NOMO-1 treated with DMSO at 0.1 percent for 48 hours (cell line): ENCODE measurements around the gene APAF1.

ENCODE experiments used
- DNase-seq: peaks from one replicate; lab custom pipeline; 2025; ENCODE audit not compliant: unreplicated experiment; lab: John Stamatoyannopoulos, UW

Gene APAF1

GRCh38 chr12:98721204-98721702 is 76.2 kb downstream of the APAF1 start:
- no peak for DNase-seq

- no peak for DNase-seq
Measured at GRCh38 chr12:98724384-98725155, 79.5 kb downstream of the APAF1 start.

DNA sequence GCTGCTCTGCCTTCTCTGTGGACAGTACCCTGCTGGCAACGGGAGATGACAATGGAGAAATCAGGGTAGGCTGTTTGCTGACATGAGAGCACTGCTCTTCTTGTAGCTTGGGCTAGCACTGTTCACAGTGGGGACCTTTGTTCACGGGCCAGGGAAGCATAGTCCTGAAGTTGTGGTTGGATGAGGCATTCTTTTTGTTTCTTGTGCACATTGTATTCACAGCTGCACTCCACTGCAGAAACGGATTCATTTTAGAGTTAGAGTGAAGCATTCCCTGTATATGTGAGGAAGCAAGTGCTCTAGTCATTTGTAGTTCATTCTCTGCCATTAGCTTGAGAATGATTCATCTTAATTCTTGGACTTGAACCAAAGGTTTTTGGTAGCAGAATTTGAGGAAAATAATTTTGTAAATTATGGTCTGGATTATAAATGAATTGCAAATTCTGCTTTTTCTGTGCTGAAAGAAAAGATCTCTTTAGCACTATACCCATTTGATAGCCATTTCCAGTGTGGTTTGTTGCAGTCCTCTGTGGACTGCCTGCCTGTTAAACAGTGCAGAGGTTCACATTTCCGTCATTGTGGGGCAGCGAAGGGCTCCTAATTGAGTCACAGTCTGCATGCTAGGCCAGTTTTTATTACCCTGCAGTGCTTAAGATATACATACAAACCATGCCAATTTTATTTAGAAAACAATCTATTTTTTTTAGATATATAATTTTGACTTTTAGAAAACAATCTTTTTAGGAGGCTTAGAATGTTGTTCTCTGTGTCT is 80.6 kb downstream of the APAF1 start:
- peak; percentile 34 for DNase-seq

DNA sequence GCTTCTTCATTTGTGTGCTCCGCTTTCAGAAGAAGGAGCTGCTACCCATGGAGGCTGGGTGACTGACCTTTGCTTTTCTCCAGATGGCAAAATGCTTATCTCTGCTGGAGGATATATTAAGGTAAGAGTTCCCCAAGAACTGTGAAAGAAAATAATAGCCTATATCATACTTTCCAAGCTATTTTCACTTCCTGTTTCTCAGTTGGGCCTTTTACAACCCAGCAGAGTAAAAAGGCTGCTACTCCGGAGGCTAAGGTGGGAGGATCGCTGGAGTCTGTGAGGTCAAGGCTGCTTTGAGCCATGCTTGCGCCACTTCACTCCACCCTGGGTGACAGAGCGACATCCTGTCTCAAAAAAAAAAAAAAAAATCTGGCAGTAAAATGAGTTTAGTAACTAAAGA is 82.1 kb downstream of the APAF1 start:
- DNase-seq = peak; percentile 71

- DNase-seq = no peak
Measured at GRCh38 chr12:98730412-98730811, 85.3 kb downstream of the APAF1 start.

- no peak for DNase-seq
Measured at GRCh38 chr12:98733667-98734350, 88.7 kb downstream of the APAF1 start.

GRCh38 chr12:98735821-98736220 is 90.7 kb downstream of the APAF1 start:
- no peak for DNase-seq

DNA sequence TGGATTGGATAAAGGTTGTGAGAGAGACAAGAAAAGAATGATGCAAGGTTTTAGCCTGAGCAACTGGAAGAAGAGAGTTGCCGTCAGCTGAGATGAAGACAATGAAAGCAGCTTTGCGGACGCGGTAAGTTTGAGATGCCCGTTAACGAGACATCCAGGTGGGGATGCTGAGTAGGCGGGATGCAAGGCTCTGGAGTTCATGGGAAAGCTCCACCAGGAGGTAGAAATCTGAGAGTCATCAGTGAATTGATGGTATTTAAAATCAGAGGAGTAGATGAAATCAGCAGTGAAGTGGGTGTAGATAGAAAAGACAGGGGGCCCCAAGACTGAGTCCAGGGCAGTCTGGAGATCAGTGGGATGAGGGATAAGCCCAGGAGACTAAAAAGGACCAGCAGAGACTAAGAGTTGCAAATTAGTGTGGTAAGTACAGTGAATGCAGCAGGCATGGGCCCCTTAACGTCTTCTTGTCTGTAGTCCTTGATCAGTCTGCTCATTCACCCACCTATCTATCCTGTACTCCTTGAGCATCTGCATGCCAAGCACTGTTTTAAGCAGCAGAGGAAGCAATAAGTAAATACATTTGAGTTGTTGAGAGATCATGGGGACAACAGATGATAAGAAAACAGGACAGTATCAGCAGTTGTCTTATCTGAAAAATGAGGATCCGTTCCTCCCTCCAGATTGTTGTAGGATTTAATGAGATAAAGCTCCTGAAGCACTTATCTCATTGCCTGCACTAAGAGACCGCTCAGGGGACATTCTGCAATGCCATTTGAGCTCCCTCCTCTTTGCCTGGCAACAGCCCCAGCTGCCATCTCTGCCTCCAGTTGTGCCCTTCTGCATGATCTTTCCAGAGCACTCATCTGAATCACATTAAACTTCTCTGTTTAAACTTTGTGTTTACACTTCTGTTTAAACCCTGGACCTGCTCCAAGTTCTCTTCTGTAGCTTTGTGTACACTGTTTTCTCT is 91.5 kb downstream of the APAF1 start:
- DNase-seq = no peak

DNA sequence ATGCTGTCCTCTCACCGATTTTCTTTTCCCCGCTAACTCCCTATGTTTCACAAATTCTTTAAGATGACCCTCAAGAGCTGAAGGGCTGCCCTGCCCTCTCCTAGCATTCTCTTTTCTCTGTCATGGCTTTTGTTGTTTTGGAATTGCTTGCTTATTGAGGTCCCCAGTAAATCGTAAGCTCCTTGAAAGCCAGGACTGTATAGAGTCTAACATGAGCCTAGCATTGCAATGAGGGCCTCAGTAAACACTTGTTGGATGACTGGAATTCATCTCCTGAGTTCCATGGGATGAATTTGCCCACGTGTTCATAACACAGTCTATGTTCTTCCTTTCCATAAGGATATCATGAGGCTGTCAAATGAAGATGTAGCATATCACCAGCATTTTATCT is 92.2 kb downstream of the APAF1 start:
- DNase-seq = no peak

- no peak for DNase-seq
Measured at GRCh38 chr12:98738002-98738401, 92.9 kb downstream of the APAF1 start.

DNA sequence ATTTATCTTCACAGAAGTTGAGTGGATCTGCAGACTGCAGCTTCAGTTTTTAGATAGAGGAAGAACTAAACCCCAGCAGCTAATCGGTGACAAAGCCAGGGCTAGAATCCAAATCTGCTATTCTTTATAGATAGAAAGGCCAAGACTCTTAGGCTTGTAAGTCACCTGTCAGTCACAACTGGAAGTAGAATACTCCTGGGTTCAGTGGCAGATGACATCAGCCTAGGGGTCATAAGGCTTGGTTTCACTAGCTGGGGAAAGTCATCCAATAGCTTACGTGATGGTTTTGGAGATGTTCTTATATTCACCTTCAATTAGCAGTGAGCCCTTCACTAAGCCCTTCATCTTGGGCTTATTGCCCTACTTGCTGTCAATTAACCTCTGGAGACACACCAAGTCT is 93.4 kb downstream of the APAF1 start:
- DNase-seq = no peak

DNA sequence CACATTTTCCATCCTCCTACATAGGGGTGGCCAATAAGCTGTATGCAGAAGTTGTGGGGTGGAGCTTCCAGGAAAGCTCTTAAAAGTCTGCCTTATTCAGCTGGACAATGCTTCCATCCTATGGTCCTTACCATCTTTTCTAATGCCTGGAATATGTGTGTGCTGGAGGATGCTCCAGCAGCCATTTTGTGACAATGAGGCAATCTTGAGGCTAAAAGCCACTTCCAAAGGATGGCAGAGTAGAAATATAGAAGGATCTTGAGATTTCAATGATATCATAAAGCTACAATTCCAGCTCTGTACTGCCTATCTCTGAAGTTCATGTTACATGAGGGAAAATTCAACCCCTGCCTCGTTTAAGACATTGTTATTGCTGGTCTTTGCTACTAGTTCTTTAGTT is 95.7 kb downstream of the APAF1 start:
- no peak for DNase-seq

GRCh38 chr12:98741196-98741555 is 96.1 kb downstream of the APAF1 start:
- no peak for DNase-seq

GRCh38 chr12:98741556-98742265 is 96.6 kb downstream of the APAF1 start:
- no peak for DNase-seq

DNA sequence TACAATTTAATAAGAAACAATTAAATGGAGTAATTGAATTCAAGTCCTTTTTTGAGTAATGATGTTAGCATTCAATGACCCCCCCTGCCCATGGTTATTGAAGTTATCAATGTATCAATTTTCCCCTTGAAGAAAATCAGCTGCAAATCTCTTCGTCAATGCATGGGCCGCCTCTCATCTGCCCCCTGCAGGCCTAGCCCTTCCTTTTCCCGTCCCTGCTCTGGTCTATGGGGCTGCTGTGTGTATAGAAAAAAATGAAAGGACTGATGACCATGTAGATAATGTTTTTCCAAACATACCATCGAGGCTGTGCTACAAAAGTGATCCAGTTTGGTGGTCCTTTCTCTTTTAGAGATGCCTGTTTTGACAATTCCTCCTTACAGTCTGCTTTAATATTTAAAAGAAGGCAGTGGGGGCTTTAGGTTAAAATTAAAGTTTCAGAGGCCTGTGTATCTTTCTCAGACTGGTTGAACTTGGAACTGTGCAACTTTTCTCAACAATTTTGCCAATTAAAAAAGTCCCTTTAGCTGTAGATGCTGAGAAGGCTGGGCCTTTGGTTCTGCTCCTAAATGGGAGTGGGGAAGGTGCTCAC is 98.4 kb downstream of the APAF1 start:
- peak; percentile 49 for DNase-seq

DNA sequence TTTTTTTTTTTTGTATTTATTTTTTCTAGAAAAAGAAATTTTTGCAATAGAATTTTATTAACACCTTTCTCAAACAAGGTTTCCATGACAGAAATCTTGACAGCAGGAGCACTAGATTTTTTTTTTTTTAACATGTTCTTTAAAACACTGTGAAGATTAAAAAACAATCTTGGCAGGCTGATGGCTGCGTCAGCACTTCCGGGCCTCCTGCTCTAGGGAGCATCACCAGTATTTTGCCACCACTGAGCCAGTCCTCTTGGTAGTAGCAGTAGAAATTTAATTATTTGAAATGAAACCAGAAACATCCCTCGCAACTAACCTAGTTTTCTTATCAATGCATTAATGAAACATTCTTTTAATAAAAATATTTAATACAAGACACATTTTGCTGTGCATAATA is 99.6 kb downstream of the APAF1 start:
- DNase-seq = no peak

GRCh38 chr12:98745578-98746391 is 100.7 kb downstream of the APAF1 start:
- DNase-seq = peak; percentile 14

DNA sequence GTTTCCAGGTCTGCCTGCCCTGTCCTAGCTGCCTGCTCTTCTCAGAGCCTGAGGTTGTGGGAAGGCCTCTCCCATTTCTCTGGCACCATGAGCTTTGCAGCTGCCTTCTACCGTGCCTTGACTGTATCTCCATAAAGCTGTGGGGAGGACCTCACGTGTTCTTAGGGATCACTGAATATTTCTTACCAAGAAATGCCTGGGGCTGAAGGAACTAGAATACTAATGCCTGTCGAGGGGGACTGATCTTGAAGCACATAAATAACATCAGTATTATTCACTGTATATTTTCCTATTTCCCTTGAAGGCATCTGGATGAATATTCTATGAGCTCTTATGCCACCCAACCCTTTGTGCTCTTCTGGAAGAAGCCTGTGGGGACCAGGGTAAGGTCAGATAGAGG is 103.4 kb downstream of the APAF1 start:
- DNase-seq = no peak

- no peak for DNase-seq
Measured at GRCh38 chr12:98750511-98750910, 105.4 kb downstream of the APAF1 start.
